ENCODE results near the gene PKP3. TPM values are rescaled to one million over a fixed set of nuclear protein-coding genes. Genes with fewer than 3 reads are reported as not detected.

The PKP3 gene
- total RNA-seq, 2 experiments from 2014 or later, result not detected

DNA sequence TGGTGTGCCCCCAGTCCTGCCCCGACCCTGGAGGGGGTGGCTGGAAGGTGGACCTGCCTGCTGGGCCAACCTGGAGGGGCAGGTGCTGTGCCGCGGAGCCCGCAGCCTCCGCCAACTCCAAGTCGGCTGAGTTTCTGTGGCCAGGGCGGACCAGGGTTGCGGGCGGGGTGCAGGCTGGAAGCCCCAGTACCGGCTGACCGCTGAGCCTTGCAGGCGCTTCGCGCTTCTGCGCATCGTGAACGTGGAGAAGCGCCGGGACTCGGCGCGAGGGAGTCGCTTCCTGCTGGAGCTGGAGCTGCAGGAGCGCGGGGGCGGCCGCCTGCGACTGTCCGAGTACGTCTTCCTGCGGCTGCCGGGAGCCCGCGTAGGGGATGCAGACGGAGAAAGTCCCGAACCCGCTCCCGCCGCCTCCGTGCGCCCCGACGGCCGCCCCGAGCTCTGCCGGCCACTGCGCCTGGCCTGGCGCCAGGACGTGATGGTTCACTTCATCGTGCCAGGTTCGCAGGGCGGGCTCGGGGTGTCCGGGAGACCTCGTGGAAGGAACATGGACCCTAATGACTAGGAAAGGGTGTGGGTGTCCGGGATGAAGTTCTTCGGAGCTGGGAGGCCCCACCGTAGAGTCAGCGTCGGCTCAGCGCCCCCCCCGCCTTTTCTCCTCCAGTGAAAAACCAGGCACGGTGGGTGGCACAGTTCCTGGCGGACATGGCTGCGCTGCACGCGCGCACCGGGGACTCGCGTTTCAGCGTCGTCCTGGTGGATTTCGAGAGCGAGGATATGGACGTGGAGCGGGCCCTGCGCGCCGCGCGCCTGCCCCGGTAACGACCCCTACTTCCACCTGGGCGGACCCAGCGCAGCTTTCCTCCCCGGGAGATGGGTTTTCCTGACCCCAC, 14.6 kb upstream of the PKP3 start:
- CTCF ChIA-PET (ENCODE audit: unreplicated experiment), result no interaction called here
- POLR2A ChIA-PET, result no interaction called here
- no TSS peak for BruUV-seq (replicated peaks)

DNA sequence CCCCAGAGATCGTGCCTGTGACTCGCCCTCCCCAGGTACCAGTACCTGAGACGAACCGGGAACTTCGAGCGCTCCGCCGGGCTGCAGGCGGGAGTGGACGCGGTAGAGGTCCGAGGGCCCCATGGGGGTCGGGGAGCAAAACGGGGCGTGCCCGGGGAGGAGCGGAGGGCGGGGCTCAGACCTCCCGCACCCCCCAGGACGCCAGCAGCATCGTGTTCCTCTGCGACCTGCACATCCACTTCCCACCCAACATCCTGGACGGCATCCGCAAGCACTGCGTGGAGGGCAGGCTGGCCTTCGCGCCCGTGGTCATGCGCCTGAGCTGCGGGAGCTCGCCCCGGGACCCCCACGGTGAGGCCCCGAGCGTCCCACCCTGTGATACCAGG, 13.9 kb upstream of the PKP3 start:
- Histone ChIP-seq H4K20me1 (ENCODE audit: insufficient read depth, low read length) (no peaks in the 10 kb centered on the region), H3K36me3 (ENCODE audit: insufficient read depth, low read length) (no peaks in the 10 kb centered on the region), H3K9me3 (ENCODE audit: low read length) (no peaks in the 10 kb centered on the region), H3K4me2 (ENCODE audit: low read length) (no peak overlapping the region), H3K27ac (ENCODE audit: low read depth, low read length, poor library complexity, severe bottlenecking) (no peak overlapping the region), H3K4me3 (ENCODE audit: low read depth, low read length, poor library complexity, severe bottlenecking) (no peak overlapping the region), H2AFZ (ENCODE audit: low read length) (no peak overlapping the region), H3K79me2 (ENCODE audit: insufficient read depth, low read depth, low read length) (no peaks in the 10 kb centered on the region), H3K4me1 (ENCODE audit: insufficient read depth, low read length, poor library complexity, severe bottlenecking) (no peaks in the 10 kb centered on the region), H3K9me2 (ENCODE audit: insufficient read depth, low read length) (no peaks in the 10 kb centered on the region)
- intact Hi-C loops (cut with micrococcal nuclease; ENCODE audit: unreplicated experiment), result no loop called here
- no TSS peak for BruUV-seq (replicated peaks)
- ChIA-PET CTCF (ENCODE audit: unreplicated experiment) (no interaction called here), POLR2A (no interaction called here)
- no peak for TF ChIP-seq EZH2phosphoT487 (IDR thresholded peaks at IDR 0.05; ENCODE audit: borderline replicate concordance, low read depth, low read length)
- TF ChIP-seq, protein P1, sequence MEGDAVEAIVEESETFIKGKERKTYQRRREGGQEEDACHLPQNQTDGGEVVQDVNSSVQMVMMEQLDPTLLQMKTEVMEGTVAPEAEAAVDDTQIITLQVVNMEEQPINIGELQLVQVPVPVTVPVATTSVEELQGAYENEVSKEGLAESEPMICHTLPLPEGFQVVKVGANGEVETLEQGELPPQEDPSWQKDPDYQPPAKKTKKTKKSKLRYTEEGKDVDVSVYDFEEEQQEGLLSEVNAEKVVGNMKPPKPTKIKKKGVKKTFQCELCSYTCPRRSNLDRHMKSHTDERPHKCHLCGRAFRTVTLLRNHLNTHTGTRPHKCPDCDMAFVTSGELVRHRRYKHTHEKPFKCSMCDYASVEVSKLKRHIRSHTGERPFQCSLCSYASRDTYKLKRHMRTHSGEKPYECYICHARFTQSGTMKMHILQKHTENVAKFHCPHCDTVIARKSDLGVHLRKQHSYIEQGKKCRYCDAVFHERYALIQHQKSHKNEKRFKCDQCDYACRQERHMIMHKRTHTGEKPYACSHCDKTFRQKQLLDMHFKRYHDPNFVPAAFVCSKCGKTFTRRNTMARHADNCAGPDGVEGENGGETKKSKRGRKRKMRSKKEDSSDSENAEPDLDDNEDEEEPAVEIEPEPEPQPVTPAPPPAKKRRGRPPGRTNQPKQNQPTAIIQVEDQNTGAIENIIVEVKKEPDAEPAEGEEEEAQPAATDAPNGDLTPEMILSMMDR (conservative IDR thresholded peaks at IDR 0.05; ENCODE audit: low read length), result no peak
- DNase-seq (ENCODE audit: low spot score), result no peak

More for the DNA sequence above, 14.6 kb upstream of the PKP3 start:
- DNase-seq (ENCODE audit: low spot score), result no peak
- no peak overlapping the region for H3K27ac ChIP-seq (ENCODE audit: low read depth, low read length, poor library complexity, severe bottlenecking)
- H4K20me1 ChIP-seq (ENCODE audit: insufficient read depth, low read length), result no peaks in the 10 kb centered on the region
- H3K9me2 ChIP-seq (ENCODE audit: insufficient read depth, low read length), result no peaks in the 10 kb centered on the region
- no peaks in the 10 kb centered on the region for H3K36me3 ChIP-seq (ENCODE audit: insufficient read depth, low read length)
- H3K4me1 ChIP-seq (ENCODE audit: insufficient read depth, low read length, poor library complexity, severe bottlenecking), result no peaks in the 10 kb centered on the region
- H3K79me2 ChIP-seq (ENCODE audit: insufficient read depth, low read depth, low read length), result no peaks in the 10 kb centered on the region
- no peak overlapping the region for H3K4me2 ChIP-seq (ENCODE audit: low read length)
- no peak overlapping the region for H2AFZ ChIP-seq (ENCODE audit: low read length)
- TF ChIP-seq, protein P1 (conservative IDR thresholded peaks at IDR 0.05; ENCODE audit: low read length), result no peak
- no peak for TF ChIP-seq EZH2phosphoT487 (IDR thresholded peaks at IDR 0.05; ENCODE audit: borderline replicate concordance, low read depth, low read length)
- intact Hi-C loops (cut with micrococcal nuclease; ENCODE audit: unreplicated experiment), result no loop called here
- H3K9me3 ChIP-seq (ENCODE audit: low read length), result no peaks in the 10 kb centered on the region
- no peak overlapping the region for H3K4me3 ChIP-seq (ENCODE audit: low read depth, low read length, poor library complexity, severe bottlenecking)

DNA sequence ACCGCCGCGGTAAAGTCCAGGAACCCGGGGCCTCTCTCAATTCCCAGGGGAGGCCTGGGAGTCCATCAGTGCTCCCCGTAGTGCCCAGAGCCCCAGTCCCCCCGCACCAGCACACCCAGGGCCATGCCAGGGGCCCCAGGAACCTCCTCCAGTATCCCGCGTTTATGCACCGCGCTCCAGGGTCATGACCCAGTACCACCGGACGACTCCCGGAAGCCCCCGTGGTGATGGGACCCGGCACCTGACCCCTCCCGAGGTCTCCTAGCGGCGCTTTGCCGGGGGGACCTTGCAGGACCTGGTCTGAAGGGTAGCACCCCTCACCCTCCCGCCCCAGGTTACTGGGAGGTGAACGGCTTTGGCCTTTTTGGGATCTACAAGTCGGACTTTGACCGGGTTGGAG, 13.5 kb upstream of the PKP3 start:
- H3K4me3 ChIP-seq (ENCODE audit: low read depth, low read length, poor library complexity, severe bottlenecking), result no peak overlapping the region
- TF ChIP-seq EZH2phosphoT487 (IDR thresholded peaks at IDR 0.05; ENCODE audit: borderline replicate concordance, low read depth, low read length), result no peak
- TF ChIP-seq, protein P1 (conservative IDR thresholded peaks at IDR 0.05; ENCODE audit: low read length), result no peak
- H3K4me2 ChIP-seq (ENCODE audit: low read length), result no peak overlapping the region
- intact Hi-C loops (cut with micrococcal nuclease; ENCODE audit: unreplicated experiment), result no loop called here
- H3K9me2 ChIP-seq (ENCODE audit: insufficient read depth, low read length), result no peaks in the 10 kb centered on the region
- H3K36me3 ChIP-seq (ENCODE audit: insufficient read depth, low read length), result no peaks in the 10 kb centered on the region
- no TSS peak for BruUV-seq (replicated peaks)
- no peaks in the 10 kb centered on the region for H3K4me1 ChIP-seq (ENCODE audit: insufficient read depth, low read length, poor library complexity, severe bottlenecking)
- no peak overlapping the region for H3K27ac ChIP-seq (ENCODE audit: low read depth, low read length, poor library complexity, severe bottlenecking)
- H3K79me2 ChIP-seq (ENCODE audit: insufficient read depth, low read depth, low read length), result no peaks in the 10 kb centered on the region
- no peak for DNase-seq (ENCODE audit: low spot score)
- H4K20me1 ChIP-seq (ENCODE audit: insufficient read depth, low read length), result no peaks in the 10 kb centered on the region
- H3K9me3 ChIP-seq (ENCODE audit: low read length), result no peaks in the 10 kb centered on the region
- no peak overlapping the region for H2AFZ ChIP-seq (ENCODE audit: low read length)
- ChIA-PET CTCF (ENCODE audit: unreplicated experiment) (no interaction called here), POLR2A (no interaction called here)
